Sciatic nerve (tissue), 2 donors: ENCODE results near the gene ASB8. TPM values are rescaled to one million over a fixed set of nuclear protein-coding genes. Genes with fewer than 3 reads are reported as not detected.
"Not testable (repeated sequence)": the region's sequence is repeated elsewhere in the genome, so short reads cannot be mapped to it uniquely, and the experiment has no call there.

ENCODE experiments used
- ATAC-seq: fragments of 200-7000 bp; cut with Tn5 transposase; one replicate; pipeline ENCODE4 v1.9.1; 2020; ENCODE audit warnings: mild to moderate bottlenecking, moderate library complexity
- DNase-seq: peaks from one replicate; pipeline ENCODE4 v3.0.0-alpha.2; 2020; ENCODE audit warnings: low spot score
- intact Hi-C: fragments of 100-400 bp; cut with DNase I; formaldehyde crosslinking; loops from one replicate; pipeline ENCODE4 v1.14.2; 2022
- total RNA-seq: library from RNA; stranded (reverse); fragmentation: NEBNext Ultra II Directional; extraction: Animal tissue kit (Norgen Biotek cat#: 25700); gene quantifications from one replicate; pipeline ENCODE4 v1.2.1, GENCODE V29; 2021
- donor health status: DM: no; HTN: no; CAD: no.
- donor health status: DM: no; HTN: no; CAD: no.

Gene ASB8
- total RNA-seq, 1 donor from 2014 or later, result 36.0 TPM

DNA sequence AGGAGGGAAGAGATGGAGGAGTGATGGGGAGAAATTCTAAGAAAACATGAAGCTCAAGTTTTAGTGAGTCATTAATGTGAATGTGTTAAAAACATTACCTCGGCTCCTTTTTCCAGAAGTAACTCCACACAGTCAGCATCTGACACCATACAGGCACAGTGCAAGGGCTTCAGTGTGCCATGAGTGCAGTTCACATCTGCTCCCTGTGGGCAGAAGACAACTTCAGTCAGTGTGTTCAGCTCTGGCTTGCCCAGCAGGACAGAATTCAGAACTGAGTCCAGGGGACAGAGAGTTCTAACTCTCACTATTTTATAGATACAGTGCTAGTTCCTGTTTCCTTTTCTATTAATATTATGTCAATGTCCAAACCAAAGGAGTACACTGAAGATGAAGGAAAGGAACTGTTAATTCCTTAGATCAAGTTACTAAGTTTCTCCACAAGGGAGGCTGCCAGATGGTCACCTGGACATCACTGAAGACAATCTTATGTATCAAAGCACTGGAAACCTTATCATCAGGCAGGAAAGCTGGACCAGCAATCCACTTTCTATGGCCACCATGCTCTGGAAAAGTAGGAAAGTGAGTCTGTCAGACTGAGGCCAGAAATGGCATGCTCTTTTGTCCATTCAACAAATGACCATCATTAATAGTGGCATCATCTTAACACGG lies 6.1 kb downstream of the ASB8 start:
- ATAC-seq, result no peak
- intact Hi-C loops, result no loop called here
- no peak for DNase-seq

- ATAC-seq (no peak), DNase-seq (no peak)
- intact Hi-C loops, result no loop called here
These were observed 11.3 kb downstream of the ASB8 start for GRCh38 chr12:48145981-48146380.

- ATAC-seq (no peak), DNase-seq (no peak)
- intact Hi-C loops, result no loop called here
These were observed 13.4 kb downstream of the ASB8 start for GRCh38 chr12:48143898-48144297.

- DNase-seq (no peak), ATAC-seq (no peak)
- intact Hi-C loops, result no loop called here
These were observed 14.3 kb downstream of the ASB8 start for GRCh38 chr12:48142818-48143674.

- DNase-seq (no peak), ATAC-seq (no peak)
- intact Hi-C loops, result no loop called here
These were observed 22.3 kb downstream of the ASB8 start for GRCh38 chr12:48135027-48135426.

- ATAC-seq, result no peak
- intact Hi-C loops, result no loop called here
- no peak for DNase-seq
These were observed 24.5 kb downstream of the ASB8 start for GRCh38 chr12:48132826-48133225.

- intact Hi-C loops, result no loop called here
- DNase-seq, result no peak
- no peak for ATAC-seq
These were observed 25.8 kb downstream of the ASB8 start for GRCh38 chr12:48131517-48131916.

DNA sequence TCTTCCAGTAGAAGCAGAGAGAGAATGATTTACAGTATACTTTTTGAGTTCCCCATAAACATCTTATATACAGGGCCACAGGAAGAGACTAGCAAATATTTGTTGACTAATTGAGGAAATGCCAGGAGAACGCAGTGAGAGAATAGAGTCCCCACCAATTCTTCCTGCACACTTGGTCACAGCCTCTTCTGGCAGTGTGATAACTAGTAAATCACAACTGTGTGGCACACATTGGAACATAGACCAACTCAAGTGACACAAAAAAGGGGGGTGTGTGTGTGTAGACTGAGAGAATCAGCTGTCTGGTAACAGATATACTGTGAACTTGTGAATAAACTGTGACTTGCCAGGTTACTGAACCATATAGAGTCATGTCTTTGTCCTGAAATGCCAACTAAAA lies 27.9 kb downstream of the ASB8 start:
- DNase-seq, result no peak
- no peak for ATAC-seq
- intact Hi-C loops, result no loop called here

- intact Hi-C loops, result no loop called here
- no peak for ATAC-seq
- DNase-seq, result no peak
These were observed 28.5 kb downstream of the ASB8 start for GRCh38 chr12:48128800-48129199.

GRCh38 chr12:48126953-48127630 lies 30.2 kb downstream of the ASB8 start:
- no peak for ATAC-seq
- DNase-seq, result no peak
- intact Hi-C loops, result no loop called here

DNA sequence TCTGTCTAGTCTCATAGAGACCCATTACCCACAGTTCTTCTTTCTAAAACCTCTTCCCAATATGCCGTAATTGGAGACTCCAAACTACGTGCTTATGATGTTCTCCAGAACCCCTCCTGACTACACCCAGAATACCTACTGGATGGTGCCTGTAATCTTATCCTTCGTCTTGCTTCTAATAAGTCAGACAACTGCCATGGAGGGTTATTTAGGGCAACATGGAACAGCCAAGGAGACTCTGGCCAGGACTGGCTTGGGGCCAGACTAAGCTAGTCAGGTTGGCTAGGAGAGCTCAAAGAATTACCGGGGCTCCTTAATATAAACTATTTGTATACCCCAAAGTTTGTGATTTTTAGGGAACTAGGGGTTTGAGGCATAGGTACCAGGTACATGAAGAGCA lies 31.3 kb downstream of the ASB8 start:
- no peak for ATAC-seq
- intact Hi-C loops, result no loop called here
- no peak for DNase-seq

- DNase-seq, ATAC-seq, intact Hi-C loops: not testable (repeated sequence)
These were observed 31.8 kb downstream of the ASB8 start for GRCh38 chr12:48125542-48125941.

DNA sequence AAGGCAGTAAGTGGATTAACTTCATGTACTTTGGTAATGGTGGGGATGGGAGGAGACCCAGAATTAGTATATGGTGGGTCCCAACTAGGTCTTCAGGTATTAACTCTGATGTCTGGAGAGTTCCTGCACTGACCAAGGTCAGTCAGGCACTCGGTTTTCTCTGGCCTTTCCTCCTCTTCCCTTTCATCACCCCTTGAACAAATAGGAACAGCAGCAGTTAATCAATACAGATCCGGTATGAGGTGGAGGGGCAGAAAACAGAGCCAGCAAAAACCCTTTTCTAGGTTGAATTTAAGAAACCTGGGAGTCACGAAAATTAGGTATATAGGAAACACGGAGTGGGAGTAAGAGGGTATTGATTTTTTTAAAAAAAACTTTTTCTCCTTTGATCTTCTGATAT lies 34.1 kb downstream of the ASB8 start:
- no peak for DNase-seq
- intact Hi-C loops, result no loop called here
- ATAC-seq, result no peak

DNA sequence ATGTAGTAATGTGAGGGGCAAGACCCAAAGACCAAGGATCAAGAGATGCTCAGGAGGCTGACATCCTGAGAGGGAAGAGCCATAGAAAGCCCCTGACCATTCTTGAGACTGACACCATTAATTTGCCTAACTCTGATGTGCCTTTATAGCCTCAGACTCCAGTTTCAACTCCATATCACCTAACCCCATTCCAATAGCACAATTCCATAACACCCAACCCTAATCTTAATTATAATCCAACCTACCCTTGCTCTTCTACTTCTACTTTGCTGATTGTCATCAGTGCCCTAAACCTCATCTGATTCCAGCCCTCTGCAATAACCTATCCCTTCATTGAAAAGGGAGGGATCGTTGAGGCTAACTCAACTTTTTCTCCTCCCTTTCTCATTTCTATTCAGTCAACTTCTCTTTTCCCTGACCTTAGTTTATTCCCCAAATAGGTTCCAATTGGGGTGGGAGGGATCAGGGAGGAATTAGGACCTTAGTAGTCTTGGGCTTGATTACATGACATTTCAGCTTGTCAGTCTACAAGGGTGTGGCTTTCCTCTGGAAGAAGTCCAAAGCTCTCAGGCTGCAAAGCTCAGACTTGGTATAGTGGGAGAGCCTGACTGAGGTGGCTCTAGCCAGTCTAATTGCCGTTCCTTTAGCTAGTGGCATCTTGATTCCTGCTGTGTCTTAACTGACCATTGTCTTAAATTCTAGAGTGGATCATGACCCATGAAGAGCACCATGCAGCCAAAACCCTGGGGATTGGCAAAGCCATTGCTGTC lies 35.1 kb downstream of the ASB8 start:
- DNase-seq, result no peak
- intact Hi-C loops, result no loop called here
- ATAC-seq, result no peak

DNA sequence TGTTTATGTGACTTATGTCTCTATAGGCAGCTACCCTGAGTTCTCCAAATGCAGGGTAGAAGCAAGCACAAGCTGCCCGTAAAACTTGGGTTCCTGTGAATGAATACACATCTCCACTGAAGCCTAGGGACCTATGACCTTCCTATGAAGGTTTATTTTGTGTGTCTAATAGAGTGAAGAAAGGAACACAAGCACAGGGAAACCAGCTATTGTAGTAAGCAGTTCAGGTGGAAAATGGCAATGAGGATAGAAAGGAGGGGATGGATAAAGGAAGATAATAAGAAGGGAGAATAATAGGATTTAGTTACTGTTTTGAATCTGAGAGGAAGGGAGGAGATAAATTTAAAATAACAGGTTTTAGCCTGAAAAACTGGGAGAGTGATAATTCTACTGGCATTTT lies 35.8 kb downstream of the ASB8 start:
- no peak for DNase-seq
- intact Hi-C loops, result no loop called here
- no peak for ATAC-seq

- intact Hi-C loops, result no loop called here
- ATAC-seq (peak; percentile 35), DNase-seq (no peak)
These were observed 37.5 kb downstream of the ASB8 start for GRCh38 chr12:48119834-48120195.

- ATAC-seq (peak; percentile 100), DNase-seq (peak; percentile 87)
- intact Hi-C loops, result no loop called here
These were observed 38.1 kb downstream of the ASB8 start, which contains the start of gene PFKM for GRCh38 chr12:48119078-48119833. Gene PFKM (plus strand): TSS chr12:48119364. CDS start chr12:48122775, 3,411 bp downstream.

DNA sequence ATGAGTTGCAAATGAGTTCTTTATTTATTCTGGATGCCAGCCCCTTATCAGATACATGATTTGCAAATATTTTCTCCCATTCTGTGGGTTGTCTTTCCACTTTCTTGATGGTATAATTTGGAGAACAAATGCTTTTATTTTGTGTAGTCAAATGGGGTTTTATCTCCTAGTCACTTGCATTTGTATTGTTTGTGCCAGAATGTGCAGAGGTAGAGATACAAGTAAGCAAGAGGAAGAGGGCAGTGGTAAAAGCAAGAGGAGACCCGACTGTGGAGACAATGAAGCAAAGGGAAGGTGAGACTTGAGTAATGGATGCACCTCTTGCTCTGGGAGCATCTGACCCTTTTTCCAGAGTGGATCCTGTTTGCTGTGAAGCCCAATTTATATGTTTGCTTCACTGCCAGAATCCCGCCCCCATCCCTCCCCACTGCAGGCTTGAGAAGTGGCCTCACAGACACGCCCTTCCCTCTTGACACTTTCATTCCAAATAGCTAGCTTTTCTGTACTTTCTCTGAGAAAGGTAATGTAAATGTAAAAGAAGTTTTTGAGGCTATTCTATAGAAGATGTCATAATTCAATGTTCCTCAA lies 38.9 kb downstream of the ASB8 start:
- ATAC-seq, result no peak
- DNase-seq, result no peak
- intact Hi-C loops, result no loop called here
